ENCODE results near the gene USH1C.

USH1C gene

DNA sequence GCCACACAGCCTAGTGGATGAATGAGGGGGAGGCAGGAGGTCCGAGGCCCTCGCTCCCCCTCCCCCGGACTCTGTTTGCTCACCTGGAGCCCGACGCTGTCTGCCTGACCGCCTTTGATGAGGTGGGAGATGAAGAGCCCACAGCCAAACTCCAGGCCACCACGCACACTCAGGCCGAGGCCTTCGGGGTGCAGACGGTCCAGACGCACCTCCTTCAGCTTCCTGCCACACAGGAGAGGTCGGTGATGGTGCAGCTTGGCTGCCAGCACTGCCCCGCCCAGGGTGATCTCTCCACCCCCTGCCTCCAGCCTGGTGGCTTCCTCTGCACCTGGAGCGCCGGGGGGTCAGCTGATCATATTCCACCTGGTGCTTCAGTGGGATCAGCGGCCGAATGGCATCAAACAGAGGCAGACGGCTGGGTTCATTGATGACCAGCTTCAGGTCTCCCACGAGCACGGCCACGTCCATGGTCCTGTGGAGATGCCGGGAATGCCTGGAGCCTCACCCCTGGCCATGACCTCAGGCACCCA, 13.1 kb downstream of the USH1C start:
- in situ Hi-C loops (cut with MboI; ENCODE audit: low pct_unique_long_range_greater_than_20kb, low sequenced_read_pairs), result no loop called here
- no peak for DNase-seq

DNA sequence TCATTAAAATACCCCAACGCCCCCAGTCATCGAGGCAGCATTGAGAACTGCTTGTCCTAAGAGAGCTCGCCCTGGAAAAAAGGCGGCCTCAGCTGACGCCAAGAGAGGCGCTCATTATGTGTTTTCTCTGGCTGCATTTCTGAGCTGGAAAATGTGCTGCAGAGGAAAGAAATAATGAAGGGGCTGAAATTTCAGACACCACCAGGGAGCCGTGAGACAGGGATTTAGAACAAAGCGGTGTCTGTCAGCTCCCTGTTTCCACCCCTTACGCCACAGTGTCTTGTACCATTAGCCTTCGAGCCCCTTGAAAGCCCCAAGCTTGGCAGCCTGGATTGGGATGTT, 14.4 kb downstream of the USH1C start:
- in situ Hi-C loops (cut with MboI; ENCODE audit: low pct_unique_long_range_greater_than_20kb, low sequenced_read_pairs), result no loop called here
- no peak for DNase-seq

DNA sequence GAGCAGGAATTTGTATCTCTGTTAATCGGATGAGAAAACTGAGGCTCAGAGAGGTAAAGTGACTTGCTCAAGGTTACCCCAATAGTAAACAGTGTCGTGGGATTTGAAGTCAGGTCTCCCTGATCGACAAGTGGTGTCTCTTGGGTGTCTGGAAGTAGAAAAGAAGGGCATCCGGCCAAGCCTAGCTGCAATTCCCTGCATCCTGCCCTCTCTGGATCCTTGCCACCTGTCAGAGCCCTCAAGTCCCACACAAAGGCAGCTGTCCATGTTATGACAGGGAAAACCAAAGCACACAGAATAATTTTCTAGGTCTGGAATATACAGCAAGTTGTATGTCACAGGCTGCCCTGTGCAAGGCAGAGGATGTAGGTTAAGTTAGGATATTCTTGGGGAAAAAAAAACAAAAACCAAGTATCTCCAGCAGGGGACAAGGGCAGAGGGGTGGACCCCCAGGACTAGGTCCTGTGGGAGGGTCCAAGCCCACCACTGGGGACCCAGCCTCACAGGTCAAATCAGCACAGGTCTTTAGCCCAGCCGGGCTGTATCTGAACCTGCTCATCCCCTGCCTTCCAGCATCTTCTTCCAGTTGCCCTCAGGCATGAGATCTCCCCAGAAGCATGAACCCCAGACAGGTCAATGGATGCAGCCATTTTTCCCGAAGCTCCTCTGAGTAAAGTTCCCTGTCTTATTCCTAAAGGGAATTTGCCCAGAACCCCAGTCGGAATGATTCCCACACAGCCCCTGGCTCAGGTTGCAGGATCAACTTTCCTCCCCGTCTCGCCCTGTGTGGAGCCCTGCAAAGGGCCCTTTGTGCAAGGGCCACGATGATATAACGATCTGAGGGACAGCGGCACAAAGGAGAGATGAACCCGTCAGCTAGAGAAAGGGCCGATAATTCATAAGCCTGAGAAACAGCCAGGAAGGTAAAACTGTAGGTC, 15.0 kb downstream of the USH1C start:
- no peak for DNase-seq
- in situ Hi-C loops (cut with MboI; ENCODE audit: low pct_unique_long_range_greater_than_20kb, low sequenced_read_pairs), result no loop called here

DNA sequence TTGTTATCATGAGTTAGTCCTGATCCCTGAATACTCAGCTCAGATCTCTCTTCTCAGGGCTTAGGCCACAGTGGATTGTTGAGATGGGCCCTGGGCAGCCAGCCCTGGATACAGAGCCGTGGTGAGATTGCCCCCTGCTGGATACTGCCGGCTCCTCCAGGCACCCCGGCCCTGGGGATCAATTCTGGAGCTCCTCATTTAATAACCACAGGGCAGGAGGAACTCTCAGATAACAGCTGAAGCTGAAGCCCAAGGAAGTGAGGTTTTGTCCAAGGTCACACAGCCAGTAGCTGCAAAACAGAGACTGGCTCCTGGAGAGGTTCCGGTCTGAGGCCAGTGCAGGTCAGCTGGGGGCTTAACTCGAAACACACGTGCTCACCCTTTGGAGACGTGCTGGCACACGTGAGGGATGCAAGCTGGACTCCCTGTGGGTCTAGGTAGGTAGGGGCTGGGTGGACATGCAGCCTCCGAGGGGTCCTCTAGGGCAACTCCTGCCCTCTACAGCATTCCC, 16.0 kb downstream of the USH1C start:
- peak; percentile 76 for DNase-seq
- in situ Hi-C loops (cut with MboI; ENCODE audit: low pct_unique_long_range_greater_than_20kb, low sequenced_read_pairs), result no loop called here

DNA sequence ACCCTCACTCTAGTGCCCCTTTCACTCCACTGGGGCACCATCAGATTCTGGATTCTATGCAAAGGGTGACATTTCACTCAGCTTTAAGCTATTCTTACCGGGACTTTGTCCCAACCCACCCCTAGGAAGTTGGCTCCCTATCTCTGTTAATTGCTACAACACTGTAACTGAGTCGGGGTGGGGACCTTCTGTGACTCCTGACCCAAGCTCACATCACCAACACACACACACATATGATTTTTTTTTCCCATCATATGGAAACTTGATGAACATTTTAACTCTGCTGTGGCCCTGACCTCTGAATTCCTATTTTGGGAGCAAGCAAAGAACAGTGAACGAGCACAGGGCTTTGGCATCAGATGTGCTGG, 16.6 kb downstream of the USH1C start:
- in situ Hi-C loops (cut with MboI; ENCODE audit: low pct_unique_long_range_greater_than_20kb, low sequenced_read_pairs), result no loop called here
- DNase-seq, result no peak

DNA sequence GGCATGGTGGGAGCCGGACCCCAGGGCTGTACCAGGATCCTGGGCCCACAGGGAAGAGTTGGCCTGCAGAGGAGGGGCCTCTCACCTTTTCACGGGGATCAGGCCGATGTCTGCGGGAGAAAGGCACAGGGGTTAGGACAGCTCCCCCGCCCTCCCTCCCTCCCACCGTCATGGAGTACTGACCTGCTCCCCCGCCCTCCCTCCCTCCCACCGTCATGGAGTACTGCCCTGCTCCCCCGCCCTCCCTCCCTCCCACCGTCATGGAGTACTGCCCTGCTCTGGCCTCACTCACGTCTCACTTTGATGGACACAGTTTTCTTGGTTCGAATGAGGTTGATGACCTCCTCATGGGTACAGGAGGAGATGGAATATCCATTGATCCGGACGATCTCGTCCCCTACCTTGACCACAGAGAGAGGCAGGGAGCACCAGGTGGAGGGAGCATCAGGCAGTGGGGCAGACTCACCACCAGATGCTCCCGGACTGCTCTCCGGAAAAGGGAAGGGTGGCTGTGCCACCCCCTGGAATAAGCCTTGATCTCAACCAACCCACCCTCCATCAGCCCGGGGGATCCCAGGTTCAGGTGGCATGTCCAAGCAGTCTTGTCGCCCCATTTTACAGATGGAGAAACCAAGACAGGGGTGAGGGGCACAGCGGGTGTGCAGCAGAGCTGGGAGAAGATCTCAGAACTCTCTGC, 17.1 kb downstream of the USH1C start:
- in situ Hi-C loops (cut with MboI; ENCODE audit: low pct_unique_long_range_greater_than_20kb, low sequenced_read_pairs), result no loop called here

DNA sequence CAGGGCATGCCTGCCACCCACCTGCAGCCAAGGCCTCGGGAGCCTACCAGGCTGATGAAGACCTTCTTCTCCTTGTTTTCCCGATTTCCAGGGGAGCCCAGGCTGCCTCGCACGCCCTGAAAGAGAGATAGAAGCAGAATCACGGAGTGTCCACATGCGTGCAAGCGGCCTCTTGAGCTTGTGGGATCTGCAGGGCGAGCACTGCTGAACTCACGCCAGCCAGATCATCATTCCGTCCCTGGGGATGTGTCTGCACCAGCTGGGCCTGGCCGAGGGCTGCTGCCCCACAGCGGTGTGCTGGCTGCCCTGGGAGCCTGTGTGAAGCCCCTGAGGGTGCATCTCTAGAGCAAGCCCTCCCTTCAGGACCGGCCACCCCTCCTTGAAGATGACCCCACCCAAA, 17.9 kb downstream of the USH1C start:
- in situ Hi-C loops (cut with MboI; ENCODE audit: low pct_unique_long_range_greater_than_20kb, low sequenced_read_pairs), result no loop called here
- DNase-seq, result no peak

More for the DNA sequence above, 17.1 kb downstream of the USH1C start:
- no peak for DNase-seq

DNA sequence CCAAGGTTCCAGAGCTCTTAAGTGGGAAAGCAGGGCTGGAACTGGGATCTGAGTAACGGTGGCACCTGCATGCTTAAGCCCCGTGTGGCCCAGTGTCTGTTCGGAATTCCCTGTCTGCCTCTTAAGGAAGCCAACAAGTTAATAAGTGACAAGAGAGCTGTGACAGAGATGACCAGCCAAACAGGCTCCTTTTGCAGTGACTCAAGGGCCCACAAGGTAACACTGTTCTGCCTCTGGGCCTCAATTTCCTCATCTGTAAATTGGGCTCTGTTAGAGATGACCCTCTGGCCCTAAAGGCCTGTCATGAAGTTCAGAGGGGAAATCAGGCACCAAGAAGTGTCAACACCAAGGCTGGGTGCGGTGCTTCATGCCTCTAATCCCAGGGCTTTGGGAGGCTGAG, 18.6 kb downstream of the USH1C start:
- DNase-seq, result no peak
- in situ Hi-C loops (cut with MboI; ENCODE audit: low pct_unique_long_range_greater_than_20kb, low sequenced_read_pairs), result no loop called here

DNA sequence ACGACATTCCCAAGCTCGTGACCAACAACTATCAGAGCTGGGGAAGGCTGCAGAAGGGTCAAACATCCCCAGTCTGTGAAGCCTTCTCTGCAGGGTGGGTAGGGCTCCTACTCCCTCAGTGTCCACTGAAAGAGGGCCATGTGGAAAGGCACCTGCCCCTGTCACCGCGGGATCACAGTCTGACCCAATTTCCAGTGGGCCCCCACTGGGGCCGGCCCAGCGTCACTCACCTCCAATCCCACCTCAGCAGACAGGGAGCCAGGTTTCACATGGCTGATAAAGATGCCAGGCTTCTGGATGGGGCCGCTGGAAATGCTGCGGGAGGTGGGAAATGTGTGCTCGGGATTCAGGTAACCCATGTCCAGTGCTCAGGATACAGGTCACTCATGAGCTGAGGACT, 20.0 kb downstream of the USH1C start:
- in situ Hi-C loops (cut with MboI; ENCODE audit: low pct_unique_long_range_greater_than_20kb, low sequenced_read_pairs), result no loop called here

DNA sequence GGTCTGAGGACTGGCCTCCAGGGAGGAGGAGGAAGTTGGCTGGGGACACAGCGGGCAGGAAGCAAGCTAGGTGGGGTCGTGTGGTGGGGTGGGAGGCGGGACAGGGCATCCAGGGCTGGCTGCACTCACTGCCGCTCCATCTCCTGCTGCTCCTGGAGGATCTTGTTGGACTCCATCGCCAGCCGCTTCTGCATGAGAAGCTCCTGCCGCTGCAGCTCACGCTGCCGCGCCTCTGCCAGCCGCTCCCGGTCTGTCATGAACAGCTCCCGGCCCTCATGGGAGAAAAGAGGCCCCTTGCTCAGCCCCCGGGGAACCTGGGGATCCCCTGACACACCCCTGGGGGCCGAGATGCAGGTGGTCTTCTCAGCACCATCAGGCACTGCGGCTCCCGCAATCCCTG, 21.6 kb downstream of the USH1C start:
- DNase-seq, result no peak
- in situ Hi-C loops (cut with MboI; ENCODE audit: low pct_unique_long_range_greater_than_20kb, low sequenced_read_pairs), result no loop called here

More for the DNA sequence above, 20.0 kb downstream of the USH1C start:
- no peak for DNase-seq

DNA sequence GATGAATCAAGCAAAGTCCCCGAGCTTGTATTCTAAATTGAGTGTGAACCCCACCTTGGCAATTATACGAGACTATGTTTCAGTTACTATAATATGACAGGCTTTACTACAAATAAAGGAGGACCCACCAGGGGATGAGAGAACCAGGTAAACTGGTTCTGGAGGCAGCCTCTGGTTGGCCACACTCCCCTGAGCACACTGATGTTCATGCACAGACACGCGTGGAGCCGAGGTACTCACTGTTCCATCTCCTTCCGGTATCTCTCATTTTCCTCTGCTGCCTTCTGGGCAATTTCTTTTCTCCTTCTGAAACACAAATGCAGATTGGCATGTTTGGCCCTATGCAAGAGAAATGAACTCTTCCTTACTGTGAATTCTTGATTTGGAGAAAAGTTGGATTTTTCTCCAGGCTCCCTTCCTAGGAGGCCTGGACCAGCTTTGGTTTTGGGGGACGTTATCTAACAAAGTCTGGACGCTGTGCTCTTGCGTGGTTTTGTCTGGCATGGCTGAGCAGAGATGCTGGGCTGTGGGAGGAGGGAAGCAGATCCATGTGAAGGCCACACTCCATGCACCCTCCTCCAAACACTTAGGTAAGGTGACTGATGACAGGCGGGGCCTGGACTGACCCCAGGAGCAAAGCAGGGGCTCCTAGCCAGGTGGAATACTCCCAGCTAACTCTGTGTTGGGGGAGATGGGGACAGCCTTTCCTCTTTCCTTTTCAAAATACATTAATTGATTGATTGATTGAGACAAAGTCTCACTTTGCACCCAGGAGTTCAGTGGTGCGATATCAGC, 22.9 kb downstream of the USH1C start:
- no peak for DNase-seq
- in situ Hi-C loops (cut with MboI; ENCODE audit: low pct_unique_long_range_greater_than_20kb, low sequenced_read_pairs), result no loop called here

DNA sequence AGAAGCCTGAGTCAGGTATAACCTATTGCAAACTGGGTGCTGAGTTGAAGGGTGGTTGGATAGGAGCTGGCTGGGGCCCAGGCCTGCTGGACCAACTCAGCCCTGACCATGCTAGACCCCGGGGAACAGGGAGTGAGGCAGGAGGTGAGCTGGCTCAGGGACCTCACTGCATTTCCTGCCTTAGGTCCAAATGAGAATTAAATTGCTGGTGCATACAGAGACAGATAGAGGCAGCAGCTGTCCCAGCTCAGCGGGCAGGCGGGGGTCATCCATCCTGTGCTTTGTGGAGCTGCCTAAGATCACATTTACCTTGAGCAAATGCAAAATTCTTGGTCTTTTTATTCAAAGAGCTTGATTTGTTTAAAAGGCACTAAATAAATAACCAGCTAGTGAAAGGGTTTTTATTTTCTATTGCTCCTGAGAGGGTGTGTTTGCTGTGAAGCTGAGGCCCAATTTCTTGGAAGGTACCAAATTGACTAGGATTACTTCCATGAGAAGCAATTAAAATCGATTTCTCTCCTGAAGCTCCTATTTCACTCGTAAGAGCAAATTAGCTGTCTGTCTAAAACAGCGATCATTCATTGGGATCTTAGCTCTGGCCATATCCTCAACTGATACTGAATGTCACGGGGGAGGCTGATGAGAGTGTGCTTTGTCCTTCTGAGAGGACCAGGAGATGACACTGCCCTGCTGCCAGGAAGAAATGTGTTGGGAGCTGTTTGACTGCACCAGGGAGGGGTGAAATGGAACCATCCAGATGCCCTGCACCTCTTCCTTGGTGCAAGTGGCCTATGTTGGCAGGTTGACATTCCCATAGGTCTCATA, 24.9 kb downstream of the USH1C start:
- in situ Hi-C loops (cut with MboI; ENCODE audit: low pct_unique_long_range_greater_than_20kb, low sequenced_read_pairs), result no loop called here
- DNase-seq, result no peak

DNA sequence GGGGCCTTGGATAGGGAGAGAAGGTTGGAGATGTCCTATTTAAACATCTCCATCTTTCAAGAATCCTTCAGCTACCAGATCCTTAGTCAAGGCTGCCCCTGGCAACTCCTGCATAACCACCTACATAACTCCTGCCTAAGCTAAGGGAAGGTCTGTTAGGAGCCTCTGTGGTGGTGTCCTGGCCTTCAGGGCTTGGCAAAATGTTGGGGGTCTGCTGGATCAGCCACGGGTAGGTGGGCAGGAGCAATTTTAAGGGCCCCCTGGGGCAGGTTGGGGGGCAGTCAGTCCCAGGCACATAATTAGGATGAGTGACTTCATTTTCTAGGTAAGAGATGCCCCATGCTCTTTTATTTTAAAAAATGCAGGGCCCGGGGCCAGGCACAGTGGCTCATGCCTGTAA, 25.9 kb downstream of the USH1C start:
- in situ Hi-C loops (cut with MboI; ENCODE audit: low pct_unique_long_range_greater_than_20kb, low sequenced_read_pairs), result no loop called here
- no peak for DNase-seq

DNA sequence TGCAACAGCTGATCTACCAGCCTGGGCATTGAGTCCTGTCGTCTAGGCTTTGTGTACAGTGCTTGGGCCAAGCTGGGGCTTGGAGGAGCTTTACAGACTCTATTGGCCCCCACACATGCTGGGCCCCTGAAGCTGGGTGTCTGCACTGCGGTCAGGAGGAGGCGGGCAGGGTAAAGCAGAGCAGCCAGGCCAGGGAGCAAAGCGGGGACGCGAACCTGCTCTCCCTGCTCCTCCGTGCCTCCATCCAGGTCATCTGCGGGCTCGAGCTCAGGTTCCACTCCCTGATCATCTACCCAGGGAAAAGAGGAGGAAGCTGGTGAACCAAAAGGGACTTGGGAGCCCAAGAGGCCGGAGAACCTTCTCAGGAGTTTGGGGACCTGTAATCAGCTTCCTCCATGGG, 27.0 kb downstream of the USH1C start:
- in situ Hi-C loops (cut with MboI; ENCODE audit: low pct_unique_long_range_greater_than_20kb, low sequenced_read_pairs), result no loop called here
- DNase-seq, result no peak

DNA sequence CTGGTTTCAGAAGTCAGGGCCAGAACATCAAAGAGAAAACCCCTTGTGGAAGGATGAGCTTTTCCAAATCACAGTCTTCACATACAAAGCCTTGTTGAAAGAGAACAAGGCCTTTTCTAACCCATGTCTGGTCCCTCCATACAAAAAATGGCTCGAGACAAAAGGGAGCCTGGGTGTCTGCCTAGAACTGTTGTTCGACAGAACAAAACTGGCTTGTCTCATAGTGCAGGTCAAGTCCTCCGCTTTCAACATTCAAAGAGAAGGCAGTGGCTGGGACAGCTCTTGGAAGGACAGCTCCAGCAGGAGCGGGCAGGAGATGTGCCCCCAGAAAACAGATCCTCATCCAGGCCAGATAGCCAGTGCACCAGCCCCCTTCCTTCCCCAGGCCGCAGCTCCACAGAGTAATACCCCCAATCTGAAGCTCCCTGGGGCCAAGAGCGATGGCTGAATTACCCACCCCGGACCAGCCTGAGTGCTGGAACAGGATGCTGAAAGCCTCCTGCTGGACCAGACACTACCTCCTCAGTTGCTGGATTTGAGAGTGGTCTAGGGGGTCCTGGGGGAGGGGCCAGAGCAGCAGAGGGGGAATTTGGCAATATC, 27.6 kb downstream of the USH1C start:
- in situ Hi-C loops (cut with MboI; ENCODE audit: low pct_unique_long_range_greater_than_20kb, low sequenced_read_pairs), result no loop called here
- no peak for DNase-seq

DNA sequence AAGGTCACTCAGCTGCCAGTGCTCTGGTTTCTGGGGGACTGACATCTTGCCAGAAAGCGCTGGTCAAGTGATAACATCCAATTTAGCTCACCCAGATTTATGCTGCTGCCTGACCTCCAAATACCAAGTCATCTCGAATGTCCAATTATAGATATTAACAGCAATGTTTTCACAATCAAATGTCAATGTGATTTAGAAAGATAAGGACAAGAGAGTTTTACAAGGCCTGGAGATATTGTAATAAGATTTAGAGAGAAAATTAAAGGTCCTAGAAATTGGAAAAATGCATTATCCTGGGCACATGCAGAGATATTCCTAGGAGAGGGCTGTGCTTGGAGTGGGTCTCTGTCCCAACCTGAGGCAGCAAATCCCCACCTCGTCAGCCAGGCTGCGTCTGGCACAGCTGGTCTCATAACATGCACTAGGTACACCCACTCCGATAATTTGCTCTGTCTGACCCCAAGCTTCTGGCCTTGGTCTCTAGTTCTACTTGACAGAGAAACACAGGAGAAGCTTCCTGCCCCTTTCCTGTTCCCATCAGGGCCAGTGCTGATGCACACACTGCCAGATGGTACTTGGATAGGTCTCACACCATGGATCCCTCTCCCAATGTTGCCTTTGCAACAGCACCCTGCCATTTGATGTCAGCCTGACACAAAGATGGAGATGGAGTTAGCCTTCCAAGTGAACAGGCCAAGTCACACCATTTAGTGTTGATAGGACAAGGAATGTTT, 28.6 kb downstream of the USH1C start:
- in situ Hi-C loops (cut with MboI; ENCODE audit: low pct_unique_long_range_greater_than_20kb, low sequenced_read_pairs), result no loop called here
- DNase-seq, result no peak

DNA sequence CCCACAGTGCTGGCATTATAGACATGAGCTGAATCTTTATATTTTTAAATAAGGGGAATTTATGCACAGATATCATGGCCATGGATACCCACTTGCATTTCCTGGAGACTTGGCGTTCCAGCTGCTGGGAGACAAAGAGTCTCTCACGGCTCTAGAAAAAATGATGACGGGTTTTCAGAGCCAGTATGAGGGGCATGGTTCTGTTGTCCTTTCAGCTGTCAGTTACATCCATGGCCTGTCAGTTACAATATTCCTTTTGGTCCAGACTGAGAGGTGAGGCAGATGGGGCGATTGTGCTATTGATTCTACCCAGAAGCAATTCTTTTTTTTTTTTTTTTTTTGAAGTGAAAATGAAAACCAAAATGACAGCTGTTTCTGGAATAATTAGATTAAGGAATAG, 29.7 kb downstream of the USH1C start:
- no peak for DNase-seq
- in situ Hi-C loops (cut with MboI; ENCODE audit: low pct_unique_long_range_greater_than_20kb, low sequenced_read_pairs), result no loop called here

DNA sequence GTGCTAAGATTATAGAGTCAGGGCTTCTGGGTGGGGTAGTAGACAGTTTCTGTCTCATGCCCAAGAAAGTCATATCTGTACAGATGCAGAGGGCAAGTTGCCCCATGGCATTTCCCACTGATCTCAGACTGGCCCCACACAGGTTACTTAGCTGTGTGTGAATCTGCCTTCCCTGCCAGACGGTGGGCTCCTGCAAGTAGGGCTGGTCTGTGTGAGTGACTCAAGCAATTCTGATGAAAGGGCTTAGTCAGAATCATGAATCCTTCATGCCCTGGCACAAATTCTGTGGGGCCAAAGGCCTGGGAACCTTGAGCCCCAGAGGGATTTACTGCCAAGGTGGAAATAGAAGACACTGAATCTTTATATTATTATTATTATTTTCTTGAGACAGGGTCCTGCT, 30.4 kb downstream of the USH1C start:
- DNase-seq, result no peak
- in situ Hi-C loops (cut with MboI; ENCODE audit: low pct_unique_long_range_greater_than_20kb, low sequenced_read_pairs), result no loop called here
